ENCODE measurements around the gene PLA2G4A. TPM values are rescaled to one million over a fixed set of nuclear protein-coding genes. Genes with fewer than 3 reads are reported as not detected.

The PLA2G4A gene
- total RNA-seq, 1 experiment from 2014 or later = 2.0 TPM

DNA sequence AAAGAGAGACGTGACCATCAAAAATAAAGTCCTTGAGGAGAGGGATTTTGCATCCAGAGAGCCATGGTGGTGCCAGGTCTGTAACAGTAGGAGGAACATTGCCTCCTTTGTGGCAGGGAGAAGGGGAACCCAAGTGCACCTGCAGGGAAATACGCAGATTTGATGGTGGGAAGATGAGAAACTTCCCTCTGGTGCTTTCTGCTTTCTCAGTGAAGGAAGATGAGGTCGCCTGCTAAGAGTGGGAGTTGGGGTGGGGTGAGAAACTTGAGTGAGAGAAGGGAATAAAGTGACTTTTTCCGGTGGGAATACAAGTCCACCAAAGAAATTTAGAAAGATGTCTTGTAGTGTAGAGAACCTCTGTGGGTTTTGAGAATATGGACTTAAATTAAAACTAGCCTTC is 9.1 kb downstream of the PLA2G4A start:
- no peaks in the 10 kb centered on the region for H3K9me3 ChIP-seq
- CTCF ChIA-PET = no interaction called here
- Mint-ChIP-seq H3K36me3 (ENCODE audit: insufficient read depth, unreplicated experiment) (no peaks in the 10 kb centered on the region), H3K27me3 (ENCODE audit: insufficient read depth, unreplicated experiment) (no peaks in the 10 kb centered on the region), H3K4me3 (ENCODE audit: unreplicated experiment) (no peak overlapping the region), H3K4me1 (ENCODE audit: low read depth, unreplicated experiment) (peaks cover 14% of the 10 kb centered on the region), H3K9me3 (ENCODE audit: unreplicated experiment) (no peaks in the 10 kb centered on the region), H3K27ac (ENCODE audit: unreplicated experiment) (no peak overlapping the region)
- no peak for DNase-seq
- H3K4me1 ChIP-seq = peaks cover 6% of the 10 kb centered on the region; the same call in 1 of the 2 replicates
- no peak overlapping the region for H3K4me3 ChIP-seq (ENCODE audit: low read depth, low read length)
- TF ChIP-seq, protein P1, sequence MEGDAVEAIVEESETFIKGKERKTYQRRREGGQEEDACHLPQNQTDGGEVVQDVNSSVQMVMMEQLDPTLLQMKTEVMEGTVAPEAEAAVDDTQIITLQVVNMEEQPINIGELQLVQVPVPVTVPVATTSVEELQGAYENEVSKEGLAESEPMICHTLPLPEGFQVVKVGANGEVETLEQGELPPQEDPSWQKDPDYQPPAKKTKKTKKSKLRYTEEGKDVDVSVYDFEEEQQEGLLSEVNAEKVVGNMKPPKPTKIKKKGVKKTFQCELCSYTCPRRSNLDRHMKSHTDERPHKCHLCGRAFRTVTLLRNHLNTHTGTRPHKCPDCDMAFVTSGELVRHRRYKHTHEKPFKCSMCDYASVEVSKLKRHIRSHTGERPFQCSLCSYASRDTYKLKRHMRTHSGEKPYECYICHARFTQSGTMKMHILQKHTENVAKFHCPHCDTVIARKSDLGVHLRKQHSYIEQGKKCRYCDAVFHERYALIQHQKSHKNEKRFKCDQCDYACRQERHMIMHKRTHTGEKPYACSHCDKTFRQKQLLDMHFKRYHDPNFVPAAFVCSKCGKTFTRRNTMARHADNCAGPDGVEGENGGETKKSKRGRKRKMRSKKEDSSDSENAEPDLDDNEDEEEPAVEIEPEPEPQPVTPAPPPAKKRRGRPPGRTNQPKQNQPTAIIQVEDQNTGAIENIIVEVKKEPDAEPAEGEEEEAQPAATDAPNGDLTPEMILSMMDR (IDR thresholded peaks at IDR 0.05; ENCODE audit: insufficient read depth in 1 of 2, low read depth in 1 of 2, low read length in 1 of 2, severe bottlenecking in 1 of 2, unreplicated experiment in 1 of 2) = no peak
- POLR2A ChIA-PET = no interaction called here
- intact Hi-C loops (cut with micrococcal nuclease; ENCODE audit: unreplicated experiment) = no loop called here
- no TSS peak for BruUV-seq (replicated peaks)
- H3K27me3 ChIP-seq (replicated peaks; ENCODE audit: control insufficient read depth, insufficient read depth, low read length) = no peaks in the 10 kb centered on the region
- no peaks in the 10 kb centered on the region for H3K36me3 ChIP-seq (ENCODE audit: control insufficient read depth, insufficient read depth, low read length)

DNA sequence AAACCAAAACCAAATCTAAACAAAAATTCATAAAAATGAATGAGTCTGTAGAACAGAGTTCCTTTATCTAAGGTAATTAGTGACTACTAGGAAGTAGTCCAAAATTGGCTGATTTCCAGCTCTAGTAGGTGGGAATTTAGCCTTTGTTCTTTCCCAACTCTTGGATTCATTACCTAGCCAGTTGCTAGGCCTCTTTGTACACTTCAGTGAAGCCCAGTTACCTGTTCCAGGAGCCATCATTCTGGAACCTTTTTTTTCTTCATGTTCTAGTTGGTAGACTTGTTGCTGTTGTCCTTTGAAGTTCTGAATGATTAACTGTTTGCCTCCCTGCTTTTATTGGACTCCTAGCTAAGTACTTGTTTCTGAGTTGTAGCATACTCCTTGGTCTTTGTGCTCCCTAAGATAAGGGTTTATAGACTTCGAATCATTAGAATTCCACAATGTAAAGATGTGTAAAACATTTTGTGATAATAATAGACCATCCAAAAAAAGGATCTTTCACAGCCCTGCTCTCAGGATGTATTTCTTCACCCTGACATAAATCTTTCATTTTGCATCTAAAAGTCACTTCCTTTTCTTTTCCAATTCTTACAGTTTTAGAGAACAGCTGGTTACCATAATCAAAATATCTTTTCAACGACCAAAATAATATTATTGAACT is 9.8 kb downstream of the PLA2G4A start:
- peaks cover 14% of the 10 kb centered on the region for H3K4me1 Mint-ChIP-seq (ENCODE audit: low read depth, unreplicated experiment)

GRCh38 chr1:186839041-186839400 is 10.3 kb downstream of the PLA2G4A start:
- no peak overlapping the region for H3K27ac Mint-ChIP-seq (ENCODE audit: unreplicated experiment)
- TF ChIP-seq, protein P1 (IDR thresholded peaks at IDR 0.05; ENCODE audit: insufficient read depth in 1 of 2, low read depth in 1 of 2, low read length in 1 of 2, severe bottlenecking in 1 of 2, unreplicated experiment in 1 of 2) = no peak
- no peaks in the 10 kb centered on the region for H3K9me3 Mint-ChIP-seq (ENCODE audit: unreplicated experiment)
- H3K27me3 Mint-ChIP-seq (ENCODE audit: insufficient read depth, unreplicated experiment) = no peaks in the 10 kb centered on the region
- H3K9me3 ChIP-seq = no peaks in the 10 kb centered on the region
- DNase-seq = no peak
- H3K4me1 ChIP-seq = peaks cover 6% of the 10 kb centered on the region; the same call in 1 of the 2 replicates
- H3K36me3 Mint-ChIP-seq (ENCODE audit: insufficient read depth, unreplicated experiment) = no peaks in the 10 kb centered on the region
- H3K4me3 ChIP-seq (ENCODE audit: low read depth, low read length) = no peak overlapping the region
- POLR2A ChIA-PET = no interaction called here
- H3K4me1 Mint-ChIP-seq (ENCODE audit: low read depth, unreplicated experiment) = peaks cover 14% of the 10 kb centered on the region
- intact Hi-C loops (cut with micrococcal nuclease; ENCODE audit: unreplicated experiment) = no loop called here
- no TSS peak for BruUV-seq (replicated peaks)
- no peaks in the 10 kb centered on the region for H3K36me3 ChIP-seq (ENCODE audit: control insufficient read depth, insufficient read depth, low read length)
- CTCF ChIA-PET = no interaction called here
- H3K4me3 Mint-ChIP-seq (ENCODE audit: unreplicated experiment) = no peak overlapping the region
- no peaks in the 10 kb centered on the region for H3K27me3 ChIP-seq (replicated peaks; ENCODE audit: control insufficient read depth, insufficient read depth, low read length)

More for the DNA sequence above, 9.8 kb downstream of the PLA2G4A start:
- Histone ChIP-seq H3K9me3 (no peaks in the 10 kb centered on the region), H3K4me3 (ENCODE audit: low read depth, low read length) (no peak overlapping the region), H3K27me3 (replicated peaks; ENCODE audit: control insufficient read depth, insufficient read depth, low read length) (no peaks in the 10 kb centered on the region), H3K36me3 (ENCODE audit: control insufficient read depth, insufficient read depth, low read length) (no peaks in the 10 kb centered on the region), H3K4me1 (peaks cover 6% of the 10 kb centered on the region; the same call in 1 of the 2 replicates)
- H3K9me3 Mint-ChIP-seq (ENCODE audit: unreplicated experiment) = no peaks in the 10 kb centered on the region
- H3K27ac Mint-ChIP-seq (ENCODE audit: unreplicated experiment) = no peak overlapping the region
- ChIA-PET POLR2A (no interaction called here), CTCF (no interaction called here)
- no TSS peak for BruUV-seq (replicated peaks)
- TF ChIP-seq, protein P1 (IDR thresholded peaks at IDR 0.05; ENCODE audit: insufficient read depth in 1 of 2, low read depth in 1 of 2, low read length in 1 of 2, severe bottlenecking in 1 of 2, unreplicated experiment in 1 of 2) = no peak
- H3K36me3 Mint-ChIP-seq (ENCODE audit: insufficient read depth, unreplicated experiment) = no peaks in the 10 kb centered on the region
- DNase-seq = no peak
- no peaks in the 10 kb centered on the region for H3K27me3 Mint-ChIP-seq (ENCODE audit: insufficient read depth, unreplicated experiment)
- intact Hi-C loops (cut with micrococcal nuclease; ENCODE audit: unreplicated experiment) = no loop called here
- no peak overlapping the region for H3K4me3 Mint-ChIP-seq (ENCODE audit: unreplicated experiment)
